ENCODE measurements around the gene TYW1B. TPM values are rescaled to one million over a fixed set of nuclear protein-coding genes. Genes with fewer than 3 reads are reported as not detected.
"Not testable (repeated sequence)": the region's sequence is repeated elsewhere in the genome, so short reads cannot be mapped to it uniquely, and the experiment has no call there.

Gene TYW1B
- total RNA-seq, 5 donors from 2014 or later (not counting 1 experiment from before 2014, with no cell fraction given) = 3.7 to 7.3 (median 5.7) TPM

- CTCF ChIA-PET = no interaction called here
- no peak for DNase-seq
- Mint-ChIP-seq H3K9me3 (no peaks in the 10 kb centered on the region), H3K4me3 (no peak overlapping the region), H3K27me3 (no peaks in the 10 kb centered on the region), H3K4me1 (peaks cover 2 to 8% (median 6%) of the 10 kb centered on the region in 3 donors), H3K27ac (no peak overlapping the region), H3K36me3 (peaks cover 51% of the 10 kb centered on the region)
- Histone ChIP-seq H3K4me1 (ENCODE audit: control insufficient read depth in 1 of 2, extremely low read depth in 1 of 2, insufficient read depth in 2 of 2, low read length in 2 of 2) (no peaks in the 10 kb centered on the region), H3K36me3 (ENCODE audit: control insufficient read depth in 2 of 2, extremely low read depth in 1 of 2, insufficient read depth in 1 of 2, low read length in 1 of 2) (no peaks in the 10 kb centered on the region), H3K4me3 (ENCODE audit: control insufficient read depth in 1 of 2, extremely low read depth in 1 of 2, low read length in 1 of 2) (no peak overlapping the region), H3K9me3 (no peaks in the 10 kb centered on the region), H3K27me3 (replicated peaks in 1 of 2; ENCODE audit: control insufficient read depth in 2 of 2, extremely low read depth in 1 of 2, insufficient read depth in 2 of 2, low read length in 1 of 2) (no peaks in the 10 kb centered on the region), H3K27ac (ENCODE audit: low read length) (no peak overlapping the region)
- POLR2A ChIA-PET = no interaction called here
- 90% methylated on average over 4 of the region's 5 CpGs for WGBS (ENCODE audit: insufficient coverage)
- no peak for ATAC-seq (replicated peaks in 1 of 4)
Measured at GRCh38 chr7:72603073-72603472, 224.9 kb downstream of the TYW1B start.

- H3K9me3 ChIP-seq; POLR2A ChIA-PET; H3K27ac ChIP-seq (ENCODE audit: low read length); H3K27me3 ChIP-seq (replicated peaks in 1 of 2; ENCODE audit: control insufficient read depth in 2 of 2, extremely low read depth in 1 of 2, insufficient read depth in 2 of 2, low read length in 1 of 2); H3K4me1 ChIP-seq (ENCODE audit: control insufficient read depth in 1 of 2, extremely low read depth in 1 of 2, insufficient read depth in 2 of 2, low read length in 2 of 2); H3K4me3 Mint-ChIP-seq; H3K36me3 ChIP-seq (ENCODE audit: control insufficient read depth in 2 of 2, extremely low read depth in 1 of 2, insufficient read depth in 1 of 2, low read length in 1 of 2); H3K27ac Mint-ChIP-seq; H3K4me1 Mint-ChIP-seq; ATAC-seq (replicated peaks in 1 of 4); CTCF ChIA-PET; H3K4me3 ChIP-seq (ENCODE audit: control insufficient read depth in 1 of 2, extremely low read depth in 1 of 2, low read length in 1 of 2); H3K9me3 Mint-ChIP-seq; DNase-seq; H3K27me3 Mint-ChIP-seq: not testable (repeated sequence)
- no CpG with 5 or more reads among the region's 2 CpGs for WGBS (ENCODE audit: insufficient coverage)
- peaks cover 48% of the 10 kb centered on the region for H3K36me3 Mint-ChIP-seq
Measured at GRCh38 chr7:72601683-72602082, 226.3 kb downstream of the TYW1B start.

GRCh38 chr7:72590023-72590422 lies 238.0 kb downstream of the TYW1B start:
- H3K36me3 ChIP-seq (ENCODE audit: control insufficient read depth in 2 of 2, extremely low read depth in 1 of 2, insufficient read depth in 1 of 2, low read length in 1 of 2); ATAC-seq (replicated peaks in 1 of 4); H3K4me1 ChIP-seq (ENCODE audit: control insufficient read depth in 1 of 2, extremely low read depth in 1 of 2, insufficient read depth in 2 of 2, low read length in 2 of 2); CTCF ChIA-PET; H3K27me3 Mint-ChIP-seq; H3K27ac ChIP-seq (ENCODE audit: low read length); H3K9me3 ChIP-seq; H3K27me3 ChIP-seq (replicated peaks in 1 of 2; ENCODE audit: control insufficient read depth in 2 of 2, extremely low read depth in 1 of 2, insufficient read depth in 2 of 2, low read length in 1 of 2); DNase-seq; H3K27ac Mint-ChIP-seq; H3K4me3 Mint-ChIP-seq; POLR2A ChIA-PET; H3K4me3 ChIP-seq (ENCODE audit: control insufficient read depth in 1 of 2, extremely low read depth in 1 of 2, low read length in 1 of 2); H3K4me1 Mint-ChIP-seq: not testable (repeated sequence)
- WGBS (ENCODE audit: insufficient coverage) = no CpG with 5 or more reads among the region's 4 CpGs
- Mint-ChIP-seq H3K36me3 (peaks cover 55% of the 10 kb centered on the region), H3K9me3 (peaks cover 11 to 30% (median 20%) of the 10 kb centered on the region in 3 donors)

GRCh38 chr7:72587267-72587666 lies 240.7 kb downstream of the TYW1B start:
- ATAC-seq (replicated peaks in 1 of 4); H3K36me3 ChIP-seq (ENCODE audit: control insufficient read depth in 2 of 2, extremely low read depth in 1 of 2, insufficient read depth in 1 of 2, low read length in 1 of 2); H3K27me3 ChIP-seq (replicated peaks in 1 of 2; ENCODE audit: control insufficient read depth in 2 of 2, extremely low read depth in 1 of 2, insufficient read depth in 2 of 2, low read length in 1 of 2); H3K27ac Mint-ChIP-seq; H3K4me1 Mint-ChIP-seq; H3K4me1 ChIP-seq (ENCODE audit: control insufficient read depth in 1 of 2, extremely low read depth in 1 of 2, insufficient read depth in 2 of 2, low read length in 2 of 2); CTCF ChIA-PET; H3K4me3 ChIP-seq (ENCODE audit: control insufficient read depth in 1 of 2, extremely low read depth in 1 of 2, low read length in 1 of 2); H3K27ac ChIP-seq (ENCODE audit: low read length); H3K27me3 Mint-ChIP-seq; H3K4me3 Mint-ChIP-seq; H3K9me3 ChIP-seq; POLR2A ChIA-PET; DNase-seq: not testable (repeated sequence)
- Mint-ChIP-seq H3K36me3 (peaks cover 69% of the 10 kb centered on the region), H3K9me3 (peaks cover 18 to 41% (median 30%) of the 10 kb centered on the region in 3 donors)
- 95% methylated on average over 3 of the region's 3 CpGs for WGBS (ENCODE audit: insufficient coverage)

GRCh38 chr7:72584576-72584975 lies 243.4 kb downstream of the TYW1B start:
- H3K4me1 Mint-ChIP-seq = not testable (repeated sequence)

GRCh38 chr7:72583620-72584361 lies 244.2 kb downstream of the TYW1B start:
- H3K4me3 Mint-ChIP-seq; H3K27me3 Mint-ChIP-seq; H3K9me3 ChIP-seq; POLR2A ChIA-PET; H3K4me3 ChIP-seq (ENCODE audit: control insufficient read depth in 1 of 2, extremely low read depth in 1 of 2, low read length in 1 of 2); H3K36me3 ChIP-seq (ENCODE audit: control insufficient read depth in 2 of 2, extremely low read depth in 1 of 2, insufficient read depth in 1 of 2, low read length in 1 of 2); H3K27ac ChIP-seq (ENCODE audit: low read length); CTCF ChIA-PET; H3K27ac Mint-ChIP-seq; H3K4me1 ChIP-seq (ENCODE audit: control insufficient read depth in 1 of 2, extremely low read depth in 1 of 2, insufficient read depth in 2 of 2, low read length in 2 of 2); DNase-seq; ATAC-seq (replicated peaks in 1 of 4); H3K27me3 ChIP-seq (replicated peaks in 1 of 2; ENCODE audit: control insufficient read depth in 2 of 2, extremely low read depth in 1 of 2, insufficient read depth in 2 of 2, low read length in 1 of 2); H3K4me1 Mint-ChIP-seq: not testable (repeated sequence)
- 90% methylated on average over 2 of the region's 3 CpGs for WGBS (ENCODE audit: insufficient coverage)
- Mint-ChIP-seq H3K36me3 (peaks cover 60% of the 10 kb centered on the region), H3K9me3 (peaks cover 11 to 28% (median 21%) of the 10 kb centered on the region in 3 donors)

More at GRCh38 chr7:72584576-72584975, 243.4 kb downstream of the TYW1B start:
- H3K27ac Mint-ChIP-seq; POLR2A ChIA-PET; H3K27me3 ChIP-seq (replicated peaks in 1 of 2; ENCODE audit: control insufficient read depth in 2 of 2, extremely low read depth in 1 of 2, insufficient read depth in 2 of 2, low read length in 1 of 2); H3K4me3 ChIP-seq (ENCODE audit: control insufficient read depth in 1 of 2, extremely low read depth in 1 of 2, low read length in 1 of 2); ATAC-seq (replicated peaks in 1 of 4); H3K4me1 ChIP-seq (ENCODE audit: control insufficient read depth in 1 of 2, extremely low read depth in 1 of 2, insufficient read depth in 2 of 2, low read length in 2 of 2); DNase-seq; H3K27ac ChIP-seq (ENCODE audit: low read length); H3K9me3 ChIP-seq; H3K27me3 Mint-ChIP-seq; H3K4me3 Mint-ChIP-seq; H3K36me3 ChIP-seq (ENCODE audit: control insufficient read depth in 2 of 2, extremely low read depth in 1 of 2, insufficient read depth in 1 of 2, low read length in 1 of 2); CTCF ChIA-PET: not testable (repeated sequence)
- peaks cover 11 to 28% (median 21%) of the 10 kb centered on the region in 3 donors for H3K9me3 Mint-ChIP-seq
- peaks cover 61% of the 10 kb centered on the region for H3K36me3 Mint-ChIP-seq
- 97% methylated on average over 4 of the region's 8 CpGs for WGBS (ENCODE audit: insufficient coverage)

All from T-cell (primary cell).